GM12878 (cell line): ENCODE results near the gene PKN2.

Source experiments
- BACH1 ChIP-seq: fragments of 450-650 bp; IDR thresholded peaks from 2 replicates; pipeline ENCODE4 v1.6.1; 2017; ENCODE audit warnings: mild to moderate bottlenecking, borderline replicate concordance
- BHLHE40 ChIP-seq, 2 experiments: fragments of 450-650 bp in 1 of 2; IDR thresholded peaks; 2 replicates each; pipeline ENCODE4 v1.6.1; 2011 to 2017; ENCODE audit warnings: low read depth in 2 of 2, borderline replicate concordance in 1 of 2, improper control_type of control experiment in 1 of 2, low read length in 1 of 2, mild to moderate bottlenecking in 1 of 2
- JUNB ChIP-seq: IDR thresholded peaks from 2 replicates; pipeline ENCODE4 v1.6.1; 2016; ENCODE audit warnings: antibody characterized with exemption, mild to moderate bottlenecking
- PBX3 ChIP-seq: IDR thresholded peaks from 2 replicates; pipeline ENCODE4 v1.6.1; 2011; ENCODE audit warnings: mild to moderate bottlenecking, low read depth, low read length, moderate library complexity; ENCODE audit not compliant: insufficient replicate concordance
- SMC3 ChIP-seq: IDR thresholded peaks from 2 replicates; pipeline ENCODE4 v1.6.1; 2011; ENCODE audit warnings: low read length, improper control_type of control experiment, borderline replicate concordance
- ZNF274 ChIP-seq: IDR thresholded peaks from one replicate; pipeline ENCODE4 v1.8.0; 2011; ENCODE audit not compliant: insufficient read length, insufficient read depth

GRCh38 chr1:88661188-88661587 is 22.9 kb upstream of the PKN2 start:
- TF ChIP-seq BHLHE40 (IDR thresholded peaks at IDR 0.05; ENCODE audit: borderline replicate concordance in 1 of 2, low read depth in 2 of 2, low read length in 1 of 2) (no peak), ZNF274 (no peak), PBX3 (no peak), JUNB (no peak), SMC3 (no peak), BACH1 (no peak)
